ENCODE measurements around the gene UCHL5.
"Not testable (repeated sequence)": the region's sequence is repeated elsewhere in the genome, so short reads cannot be mapped to it uniquely, and the experiment has no call there.

UCHL5 gene

DNA sequence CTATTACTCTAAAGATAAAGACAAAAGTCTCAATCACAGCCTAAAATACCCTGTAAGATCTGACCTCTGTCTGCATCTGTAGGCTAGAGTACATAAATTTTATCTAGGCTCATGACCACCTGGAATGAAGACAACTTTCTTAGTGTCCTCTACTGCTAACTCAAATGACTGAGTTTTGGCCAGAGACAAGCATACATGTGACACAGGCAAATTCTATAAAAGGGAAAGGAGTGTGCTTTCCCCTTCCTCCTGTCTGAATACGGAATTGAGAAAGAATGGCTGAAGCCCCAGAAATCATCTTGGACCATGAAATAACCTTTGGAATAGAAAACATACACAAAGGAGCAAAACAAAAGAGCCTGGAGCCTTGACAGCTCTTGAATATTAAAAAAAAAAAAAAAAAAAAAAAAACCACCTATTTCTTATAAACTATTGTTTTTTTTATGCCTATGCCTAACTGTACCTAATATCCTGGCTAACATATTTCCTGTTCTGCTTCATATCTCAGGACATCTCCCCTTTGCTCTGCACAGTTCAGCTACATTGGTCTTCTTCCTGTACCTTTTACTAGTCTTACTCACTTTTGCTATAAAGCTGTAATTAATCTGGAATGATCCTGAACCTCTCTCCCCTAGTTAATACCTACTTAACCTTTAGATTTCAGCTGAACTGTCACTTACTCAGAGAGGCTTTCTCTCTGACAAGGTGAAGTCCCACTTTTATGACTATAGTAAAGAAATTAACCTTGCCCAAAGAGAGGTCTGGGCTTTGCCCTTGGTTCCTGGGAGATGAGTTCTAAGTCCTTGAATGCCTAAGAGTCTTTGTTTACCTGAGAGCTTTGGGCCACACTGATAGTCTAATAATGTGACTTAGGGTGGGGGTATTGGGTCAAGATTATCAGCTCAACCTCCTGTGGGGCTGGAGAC is 16.1 kb downstream of the UCHL5 start:
- Histone ChIP-seq H2AFZ (ENCODE audit: low read depth, low read length) (no peak overlapping the region), H3K27ac (ENCODE audit: low read length) (peak overlapping the region; percentile 63), H3K4me2 (ENCODE audit: low read length) (peak overlapping the region; percentile 10; the same call in 1 of the 2 replicates), H3K9ac (ENCODE audit: low read length) (no peak overlapping the region), H3K27me3 (ENCODE audit: low read depth, low read length) (no peaks in the 10 kb centered on the region), H3K4me3 (ENCODE audit: low read length) (no peak overlapping the region), H3K9me3 (ENCODE audit: insufficient read depth, low read length) (no peaks in the 10 kb centered on the region), H3K4me1 (ENCODE audit: low read length) (peaks cover 16% of the 10 kb centered on the region), H3K79me2 (ENCODE audit: low read length) (peaks cover 83% of the 10 kb centered on the region), H4K20me1 (ENCODE audit: insufficient read depth, low read length) (peaks cover 12% of the 10 kb centered on the region; the same call in 1 of the 2 replicates), H3K36me3 (replicated peaks; ENCODE audit: low read depth, low read length) (peaks cover 43% of the 10 kb centered on the region)
- TF ChIP-seq, protein P1, sequence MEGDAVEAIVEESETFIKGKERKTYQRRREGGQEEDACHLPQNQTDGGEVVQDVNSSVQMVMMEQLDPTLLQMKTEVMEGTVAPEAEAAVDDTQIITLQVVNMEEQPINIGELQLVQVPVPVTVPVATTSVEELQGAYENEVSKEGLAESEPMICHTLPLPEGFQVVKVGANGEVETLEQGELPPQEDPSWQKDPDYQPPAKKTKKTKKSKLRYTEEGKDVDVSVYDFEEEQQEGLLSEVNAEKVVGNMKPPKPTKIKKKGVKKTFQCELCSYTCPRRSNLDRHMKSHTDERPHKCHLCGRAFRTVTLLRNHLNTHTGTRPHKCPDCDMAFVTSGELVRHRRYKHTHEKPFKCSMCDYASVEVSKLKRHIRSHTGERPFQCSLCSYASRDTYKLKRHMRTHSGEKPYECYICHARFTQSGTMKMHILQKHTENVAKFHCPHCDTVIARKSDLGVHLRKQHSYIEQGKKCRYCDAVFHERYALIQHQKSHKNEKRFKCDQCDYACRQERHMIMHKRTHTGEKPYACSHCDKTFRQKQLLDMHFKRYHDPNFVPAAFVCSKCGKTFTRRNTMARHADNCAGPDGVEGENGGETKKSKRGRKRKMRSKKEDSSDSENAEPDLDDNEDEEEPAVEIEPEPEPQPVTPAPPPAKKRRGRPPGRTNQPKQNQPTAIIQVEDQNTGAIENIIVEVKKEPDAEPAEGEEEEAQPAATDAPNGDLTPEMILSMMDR (IDR thresholded peaks at IDR 0.05; ENCODE audit: low read depth, low read length): no peak
- no peak for TF ChIP-seq EZH2phosphoT487 (IDR thresholded peaks at IDR 0.05; ENCODE audit: low read depth)

DNA sequence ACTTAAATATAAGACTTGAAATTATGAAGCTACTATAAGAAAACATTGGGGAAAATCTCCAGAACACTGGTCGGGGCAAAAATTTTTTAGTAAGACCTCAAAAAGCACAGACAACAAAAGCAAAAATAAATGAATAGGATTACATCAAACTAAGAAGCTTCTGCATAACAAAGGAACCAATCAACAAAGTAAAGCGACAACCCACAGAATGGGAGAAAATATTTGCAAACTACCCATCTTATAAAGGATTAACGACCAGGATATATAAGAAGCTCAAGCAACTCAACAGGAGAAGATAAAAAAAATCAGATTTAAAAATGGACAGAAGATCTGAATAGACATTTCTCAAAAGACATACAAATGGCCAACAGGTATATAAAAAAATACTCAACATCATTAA is 19.1 kb downstream of the UCHL5 start:
- Histone ChIP-seq H2AFZ (ENCODE audit: low read depth, low read length) (no peak overlapping the region), H3K4me2 (ENCODE audit: low read length) (no peak overlapping the region), H3K4me3 (ENCODE audit: low read length) (no peak overlapping the region), H3K27ac (ENCODE audit: low read length) (no peak overlapping the region), H3K4me1 (ENCODE audit: low read length) (peaks cover 16% of the 10 kb centered on the region), H3K27me3 (ENCODE audit: low read depth, low read length) (no peaks in the 10 kb centered on the region), H3K9me3 (ENCODE audit: insufficient read depth, low read length) (no peaks in the 10 kb centered on the region), H4K20me1 (ENCODE audit: insufficient read depth, low read length) (peaks cover 35% of the 10 kb centered on the region), H3K79me2 (ENCODE audit: low read length) (peaks cover 92% of the 10 kb centered on the region), H3K9ac (ENCODE audit: low read length) (no peak overlapping the region), H3K36me3 (replicated peaks; ENCODE audit: low read depth, low read length) (peaks cover 25% of the 10 kb centered on the region)
- no peak for TF ChIP-seq EZH2phosphoT487 (IDR thresholded peaks at IDR 0.05; ENCODE audit: low read depth)
- TF ChIP-seq, protein P1 (IDR thresholded peaks at IDR 0.05; ENCODE audit: low read depth, low read length): no peak

DNA sequence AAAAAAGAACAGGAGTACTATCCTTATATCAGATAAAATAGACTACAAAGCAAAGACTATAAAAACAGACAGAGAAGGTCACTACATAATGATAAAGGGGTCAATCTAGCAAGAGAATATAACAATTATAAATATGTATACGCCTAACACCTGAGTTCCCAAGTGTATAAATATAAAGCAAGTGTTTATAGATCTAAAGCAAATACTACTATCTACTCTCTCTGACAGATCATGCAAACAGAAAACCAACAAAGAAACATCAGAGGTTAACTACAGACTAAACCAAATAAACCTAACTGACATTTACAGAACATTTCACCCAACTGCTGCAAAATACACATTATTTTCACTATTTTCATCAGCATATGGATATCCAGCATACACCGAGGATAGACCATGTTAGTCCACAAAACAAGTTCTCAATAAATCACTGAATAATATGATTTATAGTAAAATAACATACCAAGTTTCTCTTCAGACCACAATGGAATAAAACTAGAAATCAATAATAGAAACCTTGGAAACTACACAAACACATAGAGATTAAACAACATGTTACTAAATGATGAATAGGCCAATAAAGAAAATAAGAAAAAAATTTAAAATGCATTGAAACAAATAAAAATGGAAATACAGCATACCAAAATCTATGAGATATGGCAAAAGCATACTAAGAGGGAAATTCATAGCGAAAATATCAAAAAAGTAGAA is 22.7 kb downstream of the UCHL5 start:
- H3K79me2 ChIP-seq (ENCODE audit: low read length): peaks cover 90% of the 10 kb centered on the region
- H3K27ac ChIP-seq (ENCODE audit: low read length): no peak overlapping the region
- peaks cover 11% of the 10 kb centered on the region for H3K36me3 ChIP-seq (replicated peaks; ENCODE audit: low read depth, low read length)
- TF ChIP-seq, protein P1 (IDR thresholded peaks at IDR 0.05; ENCODE audit: low read depth, low read length): no peak
- no peak for TF ChIP-seq EZH2phosphoT487 (IDR thresholded peaks at IDR 0.05; ENCODE audit: low read depth)
- no peak overlapping the region for H3K4me2 ChIP-seq (ENCODE audit: low read length)
- H2AFZ ChIP-seq (ENCODE audit: low read depth, low read length): no peak overlapping the region
- no peak overlapping the region for H3K4me3 ChIP-seq (ENCODE audit: low read length)
- H3K9me3 ChIP-seq (ENCODE audit: insufficient read depth, low read length): no peaks in the 10 kb centered on the region
- H3K4me1 ChIP-seq (ENCODE audit: low read length): no peaks in the 10 kb centered on the region
- H4K20me1 ChIP-seq (ENCODE audit: insufficient read depth, low read length): peaks cover 34% of the 10 kb centered on the region
- H3K9ac ChIP-seq (ENCODE audit: low read length): no peak overlapping the region
- no peaks in the 10 kb centered on the region for H3K27me3 ChIP-seq (ENCODE audit: low read depth, low read length)

DNA sequence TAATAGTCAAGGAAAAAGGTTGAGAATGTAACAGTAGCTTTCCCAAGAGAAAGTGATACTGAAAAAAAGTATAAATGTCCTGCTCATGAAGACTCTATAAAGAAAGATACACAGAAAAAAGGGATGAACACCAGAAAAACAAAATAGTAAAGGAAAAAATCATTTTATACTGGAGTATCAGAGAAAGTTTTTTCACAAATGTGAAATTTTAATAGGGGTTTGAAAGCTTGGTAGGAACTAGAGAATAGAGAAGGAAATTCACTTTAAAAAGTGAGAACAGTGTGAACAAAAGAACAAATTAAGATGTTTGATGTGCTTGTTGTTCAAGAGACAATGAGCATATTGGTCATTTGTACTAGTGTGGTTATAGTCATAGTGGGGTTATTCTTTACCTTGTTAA is 25.6 kb downstream of the UCHL5 start:
- TF ChIP-seq, protein P1 (IDR thresholded peaks at IDR 0.05; ENCODE audit: low read depth, low read length): no peak
- no peak for TF ChIP-seq EZH2phosphoT487 (IDR thresholded peaks at IDR 0.05; ENCODE audit: low read depth)
- no peaks in the 10 kb centered on the region for H3K27me3 ChIP-seq (ENCODE audit: low read depth, low read length)
- no peaks in the 10 kb centered on the region for H3K9me3 ChIP-seq (ENCODE audit: insufficient read depth, low read length)
- H3K4me2 ChIP-seq (ENCODE audit: low read length): no peak overlapping the region
- H3K4me1 ChIP-seq (ENCODE audit: low read length): no peaks in the 10 kb centered on the region
- H3K4me3 ChIP-seq (ENCODE audit: low read length): no peak overlapping the region
- H3K9ac ChIP-seq (ENCODE audit: low read length): no peak overlapping the region
- no peak overlapping the region for H2AFZ ChIP-seq (ENCODE audit: low read depth, low read length)
- peaks cover 81% of the 10 kb centered on the region for H3K79me2 ChIP-seq (ENCODE audit: low read length)
- peaks cover 40% of the 10 kb centered on the region for H4K20me1 ChIP-seq (ENCODE audit: insufficient read depth, low read length)
- H3K27ac ChIP-seq (ENCODE audit: low read length): no peak overlapping the region
- H3K36me3 ChIP-seq (replicated peaks; ENCODE audit: low read depth, low read length): peaks cover 9% of the 10 kb centered on the region

DNA sequence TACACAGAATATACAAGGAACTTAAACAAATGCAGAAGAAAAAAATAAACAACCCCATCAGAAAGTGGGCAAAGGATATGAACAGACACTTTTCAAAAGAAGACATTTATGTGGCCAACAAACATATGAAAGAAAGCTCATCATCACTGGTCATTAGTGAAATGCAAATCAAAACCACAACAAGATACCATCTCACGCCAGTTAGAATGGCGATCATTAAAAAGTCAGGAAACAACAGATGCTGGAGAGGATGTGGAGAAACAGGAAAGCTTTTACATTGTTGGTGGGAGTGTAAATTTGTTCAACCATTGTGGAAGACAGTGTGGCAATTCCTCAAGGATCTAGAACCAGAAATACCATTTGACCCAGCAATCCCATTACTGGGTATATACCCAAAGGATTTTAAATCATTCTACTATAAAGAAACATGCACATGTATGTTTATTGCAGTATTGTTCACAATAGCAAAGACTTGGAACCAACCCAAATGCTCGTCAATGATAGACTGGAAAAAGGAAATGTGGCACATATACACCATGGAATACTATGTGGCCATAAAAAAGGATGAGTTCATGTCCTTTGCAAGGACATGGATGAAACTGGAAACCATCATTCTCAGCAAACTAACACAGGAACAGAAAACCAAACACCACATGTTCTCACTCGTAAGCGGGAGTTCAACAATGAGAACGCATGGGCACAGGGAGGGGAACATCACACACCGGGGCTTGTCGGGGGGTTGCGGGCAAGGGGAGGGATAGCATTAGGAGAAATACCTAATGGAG is 26.3 kb downstream of the UCHL5 start:
- H3K79me2 ChIP-seq (ENCODE audit: low read length): peaks cover 73% of the 10 kb centered on the region
- not testable (repeated sequence) for H3K27me3 ChIP-seq (ENCODE audit: low read depth, low read length)

More for the DNA sequence above, 26.3 kb downstream of the UCHL5 start:
- H3K9me3 ChIP-seq (ENCODE audit: insufficient read depth, low read length); H3K4me2 ChIP-seq (ENCODE audit: low read length); H3K4me3 ChIP-seq (ENCODE audit: low read length); H2AFZ ChIP-seq (ENCODE audit: low read depth, low read length); H3K27ac ChIP-seq (ENCODE audit: low read length); H3K9ac ChIP-seq (ENCODE audit: low read length); H3K4me1 ChIP-seq (ENCODE audit: low read length); H3K36me3 ChIP-seq (replicated peaks; ENCODE audit: low read depth, low read length): not testable (repeated sequence)
- peaks cover 40% of the 10 kb centered on the region for H4K20me1 ChIP-seq (ENCODE audit: insufficient read depth, low read length)

Measured in OCI-LY3 (cell line).